DOHH2 (cell line): ENCODE results near the gene ICA1L.
A peak's percentile ranks its signal among the peaks of the same experiment; 100 is the strongest.
"Not testable (repeated sequence)": the region's sequence is repeated elsewhere in the genome, so short reads cannot be mapped to it uniquely, and the experiment has no call there.

Source experiments
- H3F3A ChIP-seq: fragments of 200-600 bp; sonication (generic), shearing (Covaris generic); 2 replicates; pipeline ENCODE4 v1.6.0; 2016; ENCODE audit warnings: antibody characterized with exemption, mild to moderate bottlenecking; ENCODE audit not compliant: control insufficient read depth, insufficient read depth
- H3K27ac ChIP-seq: fragments of 200-600 bp; sonication (generic); 2 replicates; pipeline ENCODE4 v1.5.1; 2014; ENCODE audit warnings: low read depth, mild to moderate bottlenecking, low read length, moderate library complexity
- H3K27me3 ChIP-seq: fragments of 200-600 bp; sonication (generic); 2 replicates; pipeline ENCODE4 v1.6.1; 2014; ENCODE audit warnings: mild to moderate bottlenecking, low read length, mixed read lengths; ENCODE audit not compliant: control insufficient read depth
- H3K36me3 ChIP-seq: fragments of 200-600 bp; sonication (generic); 2 replicates; pipeline ENCODE4 v1.6.1; 2014; ENCODE audit warnings: mild to moderate bottlenecking, low read length, moderate library complexity, mixed read lengths; ENCODE audit not compliant: control insufficient read depth
- H3K4me1 ChIP-seq: fragments of 200-600 bp; sonication (generic); 2 replicates; pipeline ENCODE4 v1.6.1; 2014; ENCODE audit warnings: mild to moderate bottlenecking, low read length, mixed read lengths; ENCODE audit not compliant: control insufficient read depth
- H3K4me2 ChIP-seq: fragments of 200-600 bp; sonication (generic); 2 replicates; pipeline ENCODE4 v1.6.0; 2014; ENCODE audit warnings: mild to moderate bottlenecking, low read length, moderate library complexity
- H3K4me3 ChIP-seq: fragments of 200-600 bp; sonication (generic); 2 replicates; pipeline ENCODE4 v1.5.1; 2014; ENCODE audit warnings: mild to moderate bottlenecking, low read length, mixed read lengths
- H3K79me2 ChIP-seq: fragments of 200-600 bp; sonication (generic); 2 replicates; pipeline ENCODE4 v1.6.1; 2014; ENCODE audit warnings: mild to moderate bottlenecking, low read length, mixed read lengths; ENCODE audit not compliant: control insufficient read depth
- H3K9me2 ChIP-seq: fragments of 200-600 bp; sonication (generic); replicated peaks from 2 replicates; pipeline ENCODE4 v1.6.1; 2014; ENCODE audit warnings: mild to moderate bottlenecking, low read length, mixed read lengths; ENCODE audit not compliant: control insufficient read depth
- H3K9me3 ChIP-seq: fragments of 200-600 bp; sonication (generic); 2 replicates; pipeline ENCODE4 v1.6.1; 2014; ENCODE audit warnings: antibody characterized with exemption, low read length, mixed read lengths; ENCODE audit not compliant: control insufficient read depth, insufficient read depth
- H4K20me1 ChIP-seq: fragments of 200-600 bp; sonication (generic); 2 replicates; pipeline ENCODE4 v1.6.0; 2014; ENCODE audit warnings: low read depth, mild to moderate bottlenecking, antibody characterized with exemption, low read length, moderate library complexity; ENCODE audit not compliant: control insufficient read depth, insufficient read depth
- CTCF ChIP-seq: fragments of 200-600 bp; sonication (generic); IDR thresholded peaks from one replicate; pipeline ENCODE4 v1.5.1; 2014; ENCODE audit warnings: antibody characterized with exemption, mild to moderate bottlenecking, low read depth, low read length; ENCODE audit not compliant: poor library complexity, severe bottlenecking
- EZH2phosphoT487 ChIP-seq: fragments of 200-600 bp; sonication (generic); IDR thresholded peaks from 2 replicates; pipeline ENCODE4 v1.6.1; 2017; ENCODE audit warnings: borderline replicate concordance, mild to moderate bottlenecking, antibody characterized with exemption, low read length, moderate library complexity, mixed read lengths

Gene ICA1L

GRCh38 chr2:202911512-202912341, 40.2 kb upstream of the ICA1L start, which contains the start of the genes CARF and WDR12:
Gene CARF, plus strand, starts transcription at chr2:202912275. Its CDS starts 29,628 bp downstream, at chr2:202941903.
Gene WDR12, minus strand, starts transcription at chr2:202911673. Its CDS starts 197 bp downstream, at chr2:202911476.
- Histone ChIP-seq H4K20me1 (peaks cover 7% of the 10 kb centered on the region; the same call in 1 of the 2 replicates), H3K9me2 (no peaks in the 10 kb centered on the region), H3K4me1 (peaks cover 19% of the 10 kb centered on the region), H3K27me3 (no peaks in the 10 kb centered on the region), H3K4me3 (peak within 1 kb of the TSS; percentile 88), H3K27ac (peak within 1 kb of the TSS; percentile 86), H3K79me2 (peaks cover 57% of the 10 kb centered on the region), H3K9me3 (no peaks in the 10 kb centered on the region), H3K4me2 (peak within 1 kb of the TSS; percentile 78), H3K36me3 (peaks cover 25% of the 10 kb centered on the region), H3F3A (no peaks in the 10 kb centered on the region)
- no peak for TF ChIP-seq EZH2phosphoT487
- TF ChIP-seq CTCF = no peak

GRCh38 chr2:202911203-202911511, 39.6 kb upstream of the ICA1L start:
- Histone ChIP-seq H3K4me1 (peaks cover 19% of the 10 kb centered on the region), H4K20me1 (peaks cover 7% of the 10 kb centered on the region; the same call in 1 of the 2 replicates), H3K9me3 (no peaks in the 10 kb centered on the region), H3K27me3 (no peaks in the 10 kb centered on the region), H3K36me3 (peaks cover 30% of the 10 kb centered on the region), H3K4me2 (peak overlapping the region; percentile 69), H3K27ac (peak overlapping the region; percentile 86), H3K79me2 (peaks cover 61% of the 10 kb centered on the region), H3K4me3 (peak overlapping the region; percentile 88), H3K9me2 (no peaks in the 10 kb centered on the region), H3F3A (no peaks in the 10 kb centered on the region)
- no peak for TF ChIP-seq EZH2phosphoT487
- TF ChIP-seq CTCF = no peak

- H3K4me1 ChIP-seq = peaks cover 19% of the 10 kb centered on the region
- peaks cover 35% of the 10 kb centered on the region for H3K36me3 ChIP-seq
- no peaks in the 10 kb centered on the region for H3F3A ChIP-seq
- peak overlapping the region; percentile 88 for H3K4me3 ChIP-seq
- no peaks in the 10 kb centered on the region for H3K9me2 ChIP-seq
- TF ChIP-seq EZH2phosphoT487 = no peak
- peaks cover 7% of the 10 kb centered on the region; the same call in 1 of the 2 replicates for H4K20me1 ChIP-seq
- no peaks in the 10 kb centered on the region for H3K9me3 ChIP-seq
- H3K79me2 ChIP-seq = peaks cover 66% of the 10 kb centered on the region
- no peak overlapping the region for H3K27ac ChIP-seq
- H3K27me3 ChIP-seq = no peaks in the 10 kb centered on the region
- H3K4me2 ChIP-seq = peak overlapping the region; percentile 69
These were observed 39.1 kb upstream of the ICA1L start for GRCh38 chr2:202910698-202911097.

GRCh38 chr2:202910250-202910649, 38.7 kb upstream of the ICA1L start:
- not testable (repeated sequence) for H3K27ac ChIP-seq, H3F3A ChIP-seq, H3K9me2 ChIP-seq, H3K9me3 ChIP-seq, H3K27me3 ChIP-seq, H4K20me1 ChIP-seq
- peaks cover 19% of the 10 kb centered on the region for H3K4me1 ChIP-seq
- H3K4me3 ChIP-seq = peak overlapping the region; percentile 88
- H3K4me2 ChIP-seq = peak overlapping the region; percentile 69
- peaks cover 39% of the 10 kb centered on the region for H3K36me3 ChIP-seq
- H3K79me2 ChIP-seq = peaks cover 70% of the 10 kb centered on the region
